TTC549 (cell line): ENCODE results near the gene EXOC6B.

Source experiments
- FAIRE-seq: peaks from 2 replicates; lab custom pipeline; 2012; peaks lifted over from hg19 to GRCh38; lab: Jason Lieb, UNC

The EXOC6B gene

DNA sequence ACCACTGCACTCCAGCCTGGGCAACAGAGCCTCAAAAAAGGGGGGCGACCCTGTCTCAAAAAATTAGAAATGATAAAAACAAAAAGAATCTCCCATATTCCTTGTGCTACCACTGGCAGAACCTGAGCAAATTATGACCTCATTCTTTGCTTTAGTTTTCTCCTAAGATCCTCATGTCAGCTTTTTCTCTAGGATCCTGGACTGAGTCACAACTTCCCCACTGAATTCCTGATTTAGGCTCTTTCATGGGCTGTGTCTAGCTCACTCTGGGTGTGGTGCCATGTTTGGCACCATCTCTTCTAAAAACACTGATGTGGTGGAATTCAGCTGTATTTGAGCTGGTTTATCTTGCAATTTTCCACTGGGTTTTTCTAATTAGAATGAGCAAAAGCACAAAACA, 37.1 kb downstream of the EXOC6B start:
- FAIRE-seq, result no peak

DNA sequence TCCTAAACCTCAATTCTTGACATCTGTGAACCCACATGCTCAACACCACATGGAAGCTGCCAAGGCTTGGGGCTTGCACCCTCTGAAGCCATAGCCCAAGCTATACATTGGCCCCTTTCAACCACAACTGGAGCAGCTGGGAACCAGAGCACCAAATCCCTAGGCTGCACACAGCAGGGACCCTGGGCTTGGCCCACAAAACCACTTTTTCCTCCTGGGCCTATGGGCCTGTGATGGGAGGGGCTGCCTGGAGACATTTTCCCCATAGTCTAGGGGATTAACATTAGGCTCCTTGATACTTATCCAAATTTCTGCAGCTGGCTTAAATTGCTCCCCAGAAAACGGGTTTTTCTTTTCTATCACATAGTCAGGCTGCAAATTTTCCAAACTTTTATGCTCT, 40.3 kb downstream of the EXOC6B start:
- no peak for FAIRE-seq

- no peak for FAIRE-seq
Measured at GRCh38 chr2:72782520-72782919, 43.3 kb downstream of the EXOC6B start.

DNA sequence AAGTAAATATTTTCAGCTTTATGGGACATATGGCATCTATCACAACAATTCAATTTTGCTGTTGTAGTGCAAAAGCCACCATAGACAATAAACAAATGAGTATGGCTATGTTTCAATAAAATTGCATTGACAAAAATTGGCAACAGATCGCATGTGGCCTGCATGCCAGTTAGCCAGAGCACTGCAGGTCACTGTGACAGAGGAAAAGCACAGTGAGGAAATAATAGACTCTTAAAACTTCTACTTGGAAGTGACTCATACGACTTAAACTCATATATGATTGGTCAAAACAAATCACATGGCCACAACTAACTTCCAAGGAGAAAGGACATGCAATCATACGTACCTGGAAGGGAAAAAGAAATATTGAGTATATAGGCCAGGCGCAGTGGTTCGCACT, 44.4 kb downstream of the EXOC6B start:
- no peak for FAIRE-seq

- no peak for FAIRE-seq
Measured at GRCh38 chr2:72780477-72780876, 45.4 kb downstream of the EXOC6B start.

- FAIRE-seq, result no peak
Measured at GRCh38 chr2:72779495-72779894, 46.3 kb downstream of the EXOC6B start.

DNA sequence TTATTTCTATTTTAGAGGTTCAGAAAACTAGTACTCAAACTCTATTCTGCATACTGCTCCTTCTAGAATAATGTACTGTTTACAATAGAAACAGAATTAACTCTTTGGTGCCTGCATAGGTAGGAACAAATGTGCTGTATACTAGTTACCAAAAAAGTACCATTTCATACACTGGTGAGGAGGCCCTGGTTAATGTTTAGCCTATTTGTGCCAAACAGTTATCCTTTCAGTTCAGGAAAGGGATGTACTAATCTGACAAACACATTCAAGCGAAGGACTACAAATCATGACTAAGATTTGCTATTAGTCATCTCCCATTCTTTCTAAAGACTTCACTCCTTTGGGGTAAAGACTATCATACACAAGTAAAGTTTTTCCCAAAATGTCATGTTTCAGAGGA, 47.4 kb downstream of the EXOC6B start:
- FAIRE-seq, result no peak

DNA sequence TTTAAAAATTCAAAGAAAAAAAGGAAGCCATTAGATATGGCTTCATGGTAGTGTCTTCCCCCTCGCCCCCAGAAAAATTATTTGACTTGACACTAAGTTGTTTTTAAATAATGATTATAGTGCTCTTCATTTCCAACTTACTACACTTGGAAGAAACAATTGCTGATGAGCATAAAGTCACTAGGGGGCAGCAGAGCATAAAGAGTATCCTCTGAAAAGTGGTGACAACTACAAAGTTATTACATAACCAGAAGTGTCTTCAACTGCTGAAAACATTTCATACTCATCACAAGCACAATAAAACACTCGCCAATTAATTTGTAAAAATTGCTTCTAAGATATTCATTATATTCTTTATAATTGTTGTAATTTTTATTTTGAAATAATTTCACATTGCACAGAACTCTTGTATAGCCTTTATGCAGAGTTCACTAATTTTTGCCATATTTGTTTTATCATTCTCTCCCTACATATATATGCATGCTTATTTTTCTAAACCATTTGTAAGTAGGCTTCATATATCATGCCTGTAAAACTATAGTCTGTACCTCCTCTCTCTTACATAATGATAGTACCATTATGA, 54.9 kb downstream of the EXOC6B start:
- FAIRE-seq, result peak; percentile 96

DNA sequence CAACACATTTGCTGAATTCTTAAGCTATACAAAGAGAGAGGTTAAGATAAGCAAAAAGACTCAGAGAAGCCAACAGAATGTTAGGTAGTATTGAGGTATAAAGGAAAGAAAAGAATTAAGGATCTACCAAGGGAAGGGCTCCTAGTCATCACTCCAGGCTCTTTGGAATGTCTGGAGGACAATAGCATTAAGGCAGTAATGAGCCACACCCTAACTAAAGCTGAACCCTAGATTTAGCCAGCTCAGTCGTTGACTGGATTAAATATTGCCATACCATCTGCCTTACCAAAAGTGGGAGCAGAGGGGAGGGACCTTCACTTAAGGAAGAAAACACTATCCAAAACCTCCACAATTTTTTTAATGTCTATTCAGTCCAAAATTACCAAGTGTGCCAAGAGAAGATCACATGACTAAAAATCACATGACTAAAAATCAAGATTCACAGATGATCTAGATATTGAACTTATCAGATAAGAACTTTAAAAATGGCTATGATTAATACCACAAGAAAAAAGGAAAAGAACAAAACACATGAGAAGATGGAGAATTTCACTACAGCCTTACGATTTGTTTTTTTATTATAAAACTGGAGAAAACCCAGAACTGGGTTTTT, 59.7 kb downstream of the EXOC6B start:
- FAIRE-seq, result no peak

GRCh38 chr2:72762276-72762675, 63.6 kb downstream of the EXOC6B start:
- no peak for FAIRE-seq

- no peak for FAIRE-seq
Measured at GRCh38 chr2:72759755-72760154, 66.1 kb downstream of the EXOC6B start.

DNA sequence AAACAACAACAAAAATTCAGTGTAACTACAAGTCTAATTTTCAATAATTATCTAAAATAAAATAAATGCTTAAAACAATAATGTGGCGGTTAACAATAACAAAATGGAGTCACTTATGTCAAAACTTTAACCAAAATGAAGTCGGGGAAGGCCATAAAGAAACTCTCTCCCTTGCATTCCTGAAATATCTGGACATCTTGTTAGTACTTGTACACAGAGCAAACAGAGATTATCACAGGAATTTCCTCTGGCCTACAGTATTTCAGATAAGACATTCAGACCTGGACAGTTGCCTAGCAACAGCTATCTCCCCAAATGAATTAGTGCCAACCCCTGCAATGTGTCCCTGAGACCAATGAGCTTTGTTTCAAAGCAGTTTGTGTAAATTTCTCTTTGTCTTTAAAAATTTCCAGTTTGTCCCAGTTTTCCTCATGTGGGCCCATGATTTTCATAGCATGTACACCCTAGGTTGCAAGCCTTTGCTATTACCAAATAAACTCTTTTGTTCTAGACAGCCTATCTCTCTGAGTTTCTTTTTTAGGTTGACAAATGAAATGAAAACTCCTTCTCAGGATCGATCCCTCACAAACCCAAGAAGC, 68.6 kb downstream of the EXOC6B start:
- FAIRE-seq, result no peak

DNA sequence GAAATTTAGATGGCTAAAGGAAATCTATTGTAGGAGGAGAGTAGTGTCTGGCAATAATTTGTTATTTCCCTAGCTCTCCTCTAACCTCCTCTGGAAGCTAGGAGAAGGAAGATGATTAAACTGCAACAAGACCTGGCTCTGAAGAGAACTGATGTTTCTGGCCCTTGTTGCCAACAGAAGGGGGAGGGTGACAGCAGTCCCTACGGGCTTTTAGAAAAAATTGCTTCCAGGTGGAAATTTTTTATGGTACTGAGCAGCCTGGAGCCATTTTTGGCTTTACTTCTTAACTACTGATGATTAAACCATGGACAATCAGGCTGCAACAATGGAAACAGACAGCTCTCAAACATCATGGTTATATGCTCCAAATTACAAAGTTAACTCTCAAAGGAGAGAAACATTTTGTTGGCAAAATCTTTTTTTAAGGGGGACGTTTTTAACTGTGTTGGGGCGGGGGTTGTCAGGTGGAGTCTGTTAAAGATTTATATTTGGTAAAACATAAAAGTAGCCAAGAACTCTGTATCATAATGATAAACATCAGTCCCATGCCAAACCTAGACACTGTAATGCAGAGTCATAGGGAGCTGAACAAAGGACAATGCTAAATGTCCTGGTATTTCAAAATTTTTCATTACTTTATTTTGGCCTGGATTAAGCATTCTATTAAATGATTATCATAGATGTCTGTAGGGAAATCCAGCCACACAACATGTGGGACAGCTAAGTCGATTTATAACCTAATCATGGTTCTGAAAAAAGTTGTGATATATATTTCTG, 70.0 kb downstream of the EXOC6B start:
- no peak for FAIRE-seq

- FAIRE-seq, result no peak
Measured at GRCh38 chr2:72754628-72755320, 71.1 kb downstream of the EXOC6B start.

DNA sequence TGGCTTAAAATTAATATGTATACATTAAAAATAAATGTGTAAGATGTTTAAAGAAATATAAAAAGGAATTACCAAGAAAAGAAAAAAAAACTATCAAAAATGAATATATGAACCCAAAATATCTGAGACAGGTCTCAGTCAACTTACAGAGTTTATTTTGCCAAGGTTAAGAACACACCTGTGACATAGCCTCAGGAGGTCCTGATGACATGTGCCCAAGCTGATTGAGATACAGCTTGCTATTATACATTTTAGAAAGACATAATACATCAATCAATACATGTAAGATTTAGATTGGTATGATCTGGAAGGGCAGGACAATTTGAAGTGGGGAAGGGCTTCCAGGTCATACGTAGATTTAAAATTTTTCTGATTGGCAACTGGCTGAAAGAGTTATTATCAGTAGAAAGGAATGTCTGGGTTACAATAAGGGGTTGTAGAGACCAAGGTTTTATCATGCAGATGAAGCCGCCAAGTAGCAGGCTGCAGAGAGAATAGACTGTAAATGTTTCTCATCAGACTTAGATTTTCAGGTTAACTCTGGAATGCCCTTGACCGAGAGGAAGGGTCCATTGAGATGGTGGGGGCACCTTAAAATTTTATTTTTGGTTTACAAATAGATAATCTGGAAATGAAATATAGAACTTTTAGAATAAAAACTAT, 74.7 kb downstream of the EXOC6B start:
- peak; percentile 5 for FAIRE-seq

DNA sequence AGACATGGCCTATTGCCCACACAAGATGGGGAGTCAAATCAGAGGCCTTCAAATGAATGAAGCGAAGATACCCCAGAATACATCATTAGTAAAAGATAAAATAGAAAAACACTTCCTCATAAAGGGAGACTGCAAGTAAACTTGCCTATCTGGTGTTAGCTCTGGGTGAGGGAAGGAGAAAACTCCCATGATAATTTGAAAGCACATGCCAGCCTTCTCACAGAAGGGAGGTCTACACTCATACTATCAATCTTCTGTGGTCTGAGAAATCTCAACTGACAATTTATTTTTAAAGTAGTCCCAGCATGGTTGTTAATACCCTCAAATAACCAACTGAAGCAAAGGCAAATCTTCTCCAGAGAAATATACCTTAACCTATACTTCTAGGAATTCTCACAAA, 75.4 kb downstream of the EXOC6B start:
- no peak for FAIRE-seq

- FAIRE-seq, result no peak
Measured at GRCh38 chr2:72747344-72747743, 78.5 kb downstream of the EXOC6B start.

DNA sequence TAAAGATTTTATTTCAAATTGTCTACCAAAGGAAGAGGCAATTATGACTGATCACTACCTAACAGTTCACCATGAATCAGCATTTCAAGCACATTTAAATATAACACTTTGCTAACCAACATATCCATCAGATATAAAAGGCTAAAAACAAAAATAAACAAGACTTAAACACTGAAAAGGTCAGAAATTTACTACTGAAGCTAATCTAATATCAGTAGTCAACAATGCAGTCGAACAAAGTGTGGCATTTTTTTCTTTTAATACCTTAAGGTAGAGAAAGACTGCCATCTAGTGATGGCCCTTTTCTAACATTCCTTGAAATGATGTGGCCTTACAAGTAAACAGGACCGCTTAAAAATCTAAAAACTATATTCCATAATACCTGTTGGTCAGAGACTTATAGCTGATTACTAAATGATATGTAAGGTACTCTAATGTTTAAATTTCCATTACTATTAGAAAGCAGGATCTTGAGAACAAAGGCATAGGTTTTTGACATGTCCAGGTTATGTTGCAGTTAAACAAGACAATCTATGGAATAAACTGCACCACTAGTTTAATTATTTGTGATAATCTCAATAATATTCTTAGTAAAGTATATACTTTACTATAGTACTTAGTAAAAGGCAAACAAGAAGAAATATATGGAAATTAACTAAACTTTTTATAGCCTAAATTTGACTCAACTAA, 80.0 kb downstream of the EXOC6B start:
- FAIRE-seq, result peak; percentile 96

- no peak for FAIRE-seq
Measured at GRCh38 chr2:72744049-72744448, 81.8 kb downstream of the EXOC6B start.

DNA sequence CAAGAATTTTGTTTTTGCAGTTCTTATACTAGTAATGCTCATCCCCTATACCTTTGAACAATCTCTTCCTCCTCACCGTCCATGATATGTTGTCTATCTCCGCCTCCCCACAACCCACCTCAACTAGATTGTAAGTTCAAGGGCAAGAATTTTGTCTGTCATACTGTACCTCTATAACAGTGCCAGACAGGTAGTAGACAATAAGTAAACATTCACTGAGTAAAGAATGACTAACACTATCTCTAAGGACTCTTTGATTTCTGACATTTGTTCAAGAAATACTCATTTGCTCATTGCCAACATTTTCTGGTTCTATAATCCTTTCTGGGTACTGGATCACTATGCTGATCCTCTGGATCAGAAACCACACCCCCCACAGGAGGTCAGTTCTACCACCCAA, 82.4 kb downstream of the EXOC6B start:
- no peak for FAIRE-seq

- FAIRE-seq, result no peak
Measured at GRCh38 chr2:72738096-72738495, 87.7 kb downstream of the EXOC6B start.

DNA sequence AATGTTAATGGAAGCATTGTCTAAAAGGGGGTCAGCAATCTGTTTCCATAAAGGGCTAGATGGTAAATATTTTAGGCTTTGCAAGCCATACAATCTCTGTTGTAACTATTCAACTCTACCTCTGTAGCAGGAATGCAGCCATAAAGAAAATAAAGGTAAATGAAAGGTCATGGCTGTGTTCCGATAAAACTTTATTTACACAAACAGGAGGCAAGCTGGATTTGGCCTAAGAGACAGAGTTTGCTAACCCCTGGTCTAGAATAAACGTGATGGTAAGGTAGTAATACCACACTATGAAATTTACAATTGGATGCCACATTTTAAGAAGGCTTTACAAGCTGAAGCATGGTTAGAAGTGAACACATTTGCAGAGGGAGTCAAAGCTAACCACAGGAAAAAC, 91.4 kb downstream of the EXOC6B start:
- no peak for FAIRE-seq
